LNCaP clone FGC (cell line): ENCODE measurements around the gene KRT3.
"Not testable (repeated sequence)": the region's sequence is repeated elsewhere in the genome, so short reads cannot be mapped to it uniquely, and the experiment has no call there.

Experiments
- DNase-seq: peaks from one replicate; pipeline ENCODE4 v3.0.0-alpha.2; 2011; ENCODE audit warnings: low read depth
- H3K4me3 ChIP-seq: 2 replicates; pipeline ENCODE4 v1.5.1; 2011; ENCODE audit warnings: mild to moderate bottlenecking, low read depth, low read length, control low read depth
- TF ChIP-seq, protein P1 (sequence below): IDR thresholded peaks from 2 replicates; pipeline ENCODE4 v1.5.1; 2012; ENCODE audit warnings: mild to moderate bottlenecking; ENCODE audit not compliant: control insufficient read depth, insufficient read depth; ENCODE audit errors: extremely low read depth

KRT3 gene

DNA sequence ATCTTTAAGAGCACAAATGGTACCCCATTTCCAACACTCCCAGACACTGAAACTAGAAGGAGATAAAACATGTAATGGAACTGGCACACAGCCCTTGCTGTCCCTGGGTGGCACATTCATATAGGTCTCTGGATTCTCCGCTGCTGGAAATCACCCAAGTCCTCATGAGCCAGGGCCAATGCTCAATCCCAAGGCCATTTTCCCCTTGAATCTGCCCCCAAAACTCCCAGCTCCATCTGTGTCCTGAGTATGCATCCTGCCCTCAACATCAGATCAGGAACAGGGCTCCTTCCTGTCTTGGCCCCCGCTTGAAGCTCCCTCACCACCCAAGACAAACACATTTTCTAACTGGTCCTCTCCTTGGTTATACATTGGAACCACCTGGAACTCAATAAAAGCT is 43.4 kb downstream of the KRT3 start:
- TF ChIP-seq, protein P1, sequence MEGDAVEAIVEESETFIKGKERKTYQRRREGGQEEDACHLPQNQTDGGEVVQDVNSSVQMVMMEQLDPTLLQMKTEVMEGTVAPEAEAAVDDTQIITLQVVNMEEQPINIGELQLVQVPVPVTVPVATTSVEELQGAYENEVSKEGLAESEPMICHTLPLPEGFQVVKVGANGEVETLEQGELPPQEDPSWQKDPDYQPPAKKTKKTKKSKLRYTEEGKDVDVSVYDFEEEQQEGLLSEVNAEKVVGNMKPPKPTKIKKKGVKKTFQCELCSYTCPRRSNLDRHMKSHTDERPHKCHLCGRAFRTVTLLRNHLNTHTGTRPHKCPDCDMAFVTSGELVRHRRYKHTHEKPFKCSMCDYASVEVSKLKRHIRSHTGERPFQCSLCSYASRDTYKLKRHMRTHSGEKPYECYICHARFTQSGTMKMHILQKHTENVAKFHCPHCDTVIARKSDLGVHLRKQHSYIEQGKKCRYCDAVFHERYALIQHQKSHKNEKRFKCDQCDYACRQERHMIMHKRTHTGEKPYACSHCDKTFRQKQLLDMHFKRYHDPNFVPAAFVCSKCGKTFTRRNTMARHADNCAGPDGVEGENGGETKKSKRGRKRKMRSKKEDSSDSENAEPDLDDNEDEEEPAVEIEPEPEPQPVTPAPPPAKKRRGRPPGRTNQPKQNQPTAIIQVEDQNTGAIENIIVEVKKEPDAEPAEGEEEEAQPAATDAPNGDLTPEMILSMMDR = no peak
- H3K4me3 ChIP-seq = no peak overlapping the region
- DNase-seq = no peak

- TF ChIP-seq, protein P1 = no peak
- DNase-seq = no peak
- no peak overlapping the region for H3K4me3 ChIP-seq
Observed at GRCh38 chr12:52751795-52752194, 44.1 kb downstream of the KRT3 start.

- not testable (repeated sequence) for H3K4me3 ChIP-seq, DNase-seq
Observed at GRCh38 chr12:52750532-52750931, 45.4 kb downstream of the KRT3 start.

DNA sequence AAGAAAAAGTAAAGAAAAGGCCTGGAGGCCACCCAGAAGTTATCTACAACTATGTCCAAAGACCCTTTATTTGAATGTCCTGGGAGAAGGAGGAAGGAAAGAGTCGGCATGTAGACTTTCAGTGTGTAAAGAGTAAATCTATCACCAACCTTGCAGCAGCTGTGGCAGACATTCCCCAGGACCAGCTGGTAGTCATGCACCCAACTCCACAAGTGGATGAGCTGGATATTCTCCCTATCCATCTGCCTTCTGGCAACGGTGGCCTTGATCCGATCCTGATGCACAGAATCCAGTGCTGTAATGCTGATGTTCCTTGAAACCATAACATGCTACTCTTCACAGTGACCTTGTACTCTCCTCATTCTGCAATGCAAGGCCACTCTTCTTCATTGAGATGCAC is 46.1 kb downstream of the KRT3 start:
- DNase-seq = no peak
- TF ChIP-seq, protein P1 = no peak
- no peak overlapping the region for H3K4me3 ChIP-seq

DNA sequence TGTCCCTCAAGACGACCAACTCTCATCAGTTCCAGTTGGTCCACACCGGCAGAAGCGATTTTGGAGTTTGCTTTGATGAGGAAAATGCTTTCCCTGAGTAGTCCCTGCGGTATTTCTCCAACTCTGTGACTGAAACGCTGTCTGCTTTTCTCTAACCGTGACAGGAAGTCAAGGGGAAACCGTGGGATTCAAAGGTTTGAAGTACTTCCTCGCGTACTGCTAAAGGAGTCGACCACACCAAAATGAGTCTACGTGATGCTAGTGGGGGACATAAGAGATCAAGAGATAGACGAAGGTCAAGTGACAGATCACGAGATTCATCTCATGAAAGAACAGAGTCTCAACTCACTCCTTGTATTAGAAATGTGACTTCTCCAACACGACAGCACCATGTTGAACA is 47.3 kb downstream of the KRT3 start:
- H3K4me3 ChIP-seq = no peak overlapping the region
- TF ChIP-seq, protein P1 = no peak
- no peak for DNase-seq

DNA sequence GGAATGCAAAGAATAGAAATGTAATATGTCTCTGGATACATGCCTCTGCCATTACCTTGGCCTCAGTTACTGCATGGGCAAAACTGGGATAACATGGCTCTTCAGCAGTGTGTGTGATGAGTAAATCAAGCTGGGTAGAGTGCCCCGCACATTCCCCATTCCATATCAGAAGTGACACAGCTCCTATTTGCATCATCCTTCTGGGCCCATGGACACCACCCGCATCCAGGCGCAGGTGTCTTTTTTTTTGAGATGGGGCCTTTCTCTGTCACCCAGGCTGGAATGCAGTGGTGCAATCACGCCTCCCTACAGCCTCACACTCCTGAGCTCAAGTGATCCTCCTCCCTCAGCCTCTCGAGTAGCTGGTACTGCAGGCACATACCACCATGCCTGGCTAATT is 50.4 kb downstream of the KRT3 start:
- H3K4me3 ChIP-seq = no peak overlapping the region
- no peak for DNase-seq
- TF ChIP-seq, protein P1 = no peak

DNA sequence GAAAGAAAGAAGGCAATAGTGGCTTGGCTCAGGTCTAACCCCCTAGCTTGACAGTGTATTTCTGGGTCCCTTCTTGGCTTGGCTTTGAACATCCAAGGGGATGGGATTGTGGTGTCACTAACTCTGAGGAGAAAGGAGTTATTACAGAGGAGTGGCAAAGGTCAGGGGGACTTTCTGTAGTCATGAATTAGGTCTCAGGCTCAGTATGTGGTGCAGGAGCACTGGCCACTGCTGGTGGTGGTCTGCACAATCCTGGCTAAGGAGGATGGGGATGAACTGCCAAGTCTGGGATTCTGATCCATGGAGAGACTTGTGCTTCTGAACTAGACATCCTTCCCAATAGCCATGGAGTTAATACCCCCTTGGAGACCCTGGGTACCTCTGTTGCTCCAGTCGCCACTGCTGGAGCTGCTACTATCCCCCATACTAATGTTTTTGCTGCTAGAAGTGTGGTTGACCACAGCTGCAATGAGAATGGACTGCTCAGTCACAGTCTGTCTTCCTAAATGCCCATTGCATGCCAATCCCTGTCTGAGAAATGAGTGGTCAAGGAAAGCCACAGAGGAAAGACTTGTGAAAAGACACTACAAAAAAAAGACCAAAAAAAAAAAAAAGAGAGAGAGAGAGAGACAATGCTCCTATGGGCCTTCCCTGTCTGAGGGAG is 51.3 kb downstream of the KRT3 start:
- H3K4me3 ChIP-seq = no peak overlapping the region
- DNase-seq = no peak
- TF ChIP-seq, protein P1 = no peak
